BE2C (cell line): ENCODE results near the gene OR6S1. TPM values are rescaled to one million over a fixed set of nuclear protein-coding genes. Genes with fewer than 3 reads are reported as not detected.

Experiments used
- DNase-seq: peaks from one replicate; pipeline ENCODE4 v3.0.0-alpha.2; 2020
- H3K27me3 ChIP-seq: fragments of 250-450 bp; sonication (Bioruptor Pico); 2 replicates; pipeline ENCODE4 v1.5.1; 2020; ENCODE audit warnings: mild to moderate bottlenecking
- H3K36me3 ChIP-seq: fragments of 250-450 bp; sonication (Bioruptor Pico); 2 replicates; pipeline ENCODE4 v1.5.1; 2020; ENCODE audit warnings: mild to moderate bottlenecking
- H3K4me1 ChIP-seq: fragments of 250-450 bp; sonication (Bioruptor Pico); 2 replicates; pipeline ENCODE4 v1.5.1; 2020
- H3K4me3 ChIP-seq: 2 replicates; pipeline ENCODE4 v1.5.1; 2011; ENCODE audit warnings: low read depth, low read length
- H3K9me3 ChIP-seq: fragments of 250-450 bp; sonication (Bioruptor Pico); 2 replicates; pipeline ENCODE4 v1.5.1; 2020
- polyA plus RNA-seq: library from polyadenylated mRNA; unstranded; fragments of >200 nt; gene quantifications from one replicate; pipeline ENCODE4 v1.2.1, GENCODE V29; 2012; ENCODE audit warnings: low read depth, missing spikeins; ENCODE audit not compliant: insufficient read length, insufficient read depth
- TF ChIP-seq, protein P1 (sequence below): IDR thresholded peaks from 2 replicates; pipeline ENCODE4 v1.5.1; 2012; ENCODE audit warnings: mild to moderate bottlenecking, low read depth, low read length

The OR6S1 gene
- not detected for polyA plus RNA-seq

- DNase-seq: no peak
- no peaks in the 10 kb centered on the region for H3K9me3 ChIP-seq
- no peaks in the 10 kb centered on the region for H3K4me1 ChIP-seq
- H3K36me3 ChIP-seq: no peaks in the 10 kb centered on the region
- H3K27me3 ChIP-seq: peaks cover 15% of the 10 kb centered on the region
- no peak within 1 kb of the TSS for H3K4me3 ChIP-seq
- TF ChIP-seq, protein P1, sequence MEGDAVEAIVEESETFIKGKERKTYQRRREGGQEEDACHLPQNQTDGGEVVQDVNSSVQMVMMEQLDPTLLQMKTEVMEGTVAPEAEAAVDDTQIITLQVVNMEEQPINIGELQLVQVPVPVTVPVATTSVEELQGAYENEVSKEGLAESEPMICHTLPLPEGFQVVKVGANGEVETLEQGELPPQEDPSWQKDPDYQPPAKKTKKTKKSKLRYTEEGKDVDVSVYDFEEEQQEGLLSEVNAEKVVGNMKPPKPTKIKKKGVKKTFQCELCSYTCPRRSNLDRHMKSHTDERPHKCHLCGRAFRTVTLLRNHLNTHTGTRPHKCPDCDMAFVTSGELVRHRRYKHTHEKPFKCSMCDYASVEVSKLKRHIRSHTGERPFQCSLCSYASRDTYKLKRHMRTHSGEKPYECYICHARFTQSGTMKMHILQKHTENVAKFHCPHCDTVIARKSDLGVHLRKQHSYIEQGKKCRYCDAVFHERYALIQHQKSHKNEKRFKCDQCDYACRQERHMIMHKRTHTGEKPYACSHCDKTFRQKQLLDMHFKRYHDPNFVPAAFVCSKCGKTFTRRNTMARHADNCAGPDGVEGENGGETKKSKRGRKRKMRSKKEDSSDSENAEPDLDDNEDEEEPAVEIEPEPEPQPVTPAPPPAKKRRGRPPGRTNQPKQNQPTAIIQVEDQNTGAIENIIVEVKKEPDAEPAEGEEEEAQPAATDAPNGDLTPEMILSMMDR: no peak
These were observed at the start of gene OR6S1 for GRCh38 chr14:20641591-20641990. Gene OR6S1 (minus strand): TSS chr14:20641691. CDS start chr14:20641691, 0 bp downstream.

GRCh38 chr14:20690848-20691640 lies 49.6 kb upstream of the OR6S1 start:
- peak; percentile 43 for DNase-seq
- H3K36me3 ChIP-seq: no peaks in the 10 kb centered on the region
- no peaks in the 10 kb centered on the region for H3K27me3 ChIP-seq
- H3K4me1 ChIP-seq: no peaks in the 10 kb centered on the region
- TF ChIP-seq, protein P1: peak; percentile 93
- H3K4me3 ChIP-seq: peak overlapping the region; percentile 15; the same call in 1 of the 2 replicates
- no peaks in the 10 kb centered on the region for H3K9me3 ChIP-seq

GRCh38 chr14:20688167-20688839 lies 46.8 kb upstream of the OR6S1 start, which contains the start of gene ANG:
Gene ANG (plus strand): TSS chr14:20688764. CDS start chr14:20693565, 4,801 bp downstream.
- TF ChIP-seq, protein P1: no peak
- no peak within 1 kb of the TSS for H3K4me3 ChIP-seq
- no peaks in the 10 kb centered on the region for H3K4me1 ChIP-seq
- no peak for DNase-seq
- H3K9me3 ChIP-seq: no peaks in the 10 kb centered on the region
- no peaks in the 10 kb centered on the region for H3K36me3 ChIP-seq
- no peaks in the 10 kb centered on the region for H3K27me3 ChIP-seq

DNA sequence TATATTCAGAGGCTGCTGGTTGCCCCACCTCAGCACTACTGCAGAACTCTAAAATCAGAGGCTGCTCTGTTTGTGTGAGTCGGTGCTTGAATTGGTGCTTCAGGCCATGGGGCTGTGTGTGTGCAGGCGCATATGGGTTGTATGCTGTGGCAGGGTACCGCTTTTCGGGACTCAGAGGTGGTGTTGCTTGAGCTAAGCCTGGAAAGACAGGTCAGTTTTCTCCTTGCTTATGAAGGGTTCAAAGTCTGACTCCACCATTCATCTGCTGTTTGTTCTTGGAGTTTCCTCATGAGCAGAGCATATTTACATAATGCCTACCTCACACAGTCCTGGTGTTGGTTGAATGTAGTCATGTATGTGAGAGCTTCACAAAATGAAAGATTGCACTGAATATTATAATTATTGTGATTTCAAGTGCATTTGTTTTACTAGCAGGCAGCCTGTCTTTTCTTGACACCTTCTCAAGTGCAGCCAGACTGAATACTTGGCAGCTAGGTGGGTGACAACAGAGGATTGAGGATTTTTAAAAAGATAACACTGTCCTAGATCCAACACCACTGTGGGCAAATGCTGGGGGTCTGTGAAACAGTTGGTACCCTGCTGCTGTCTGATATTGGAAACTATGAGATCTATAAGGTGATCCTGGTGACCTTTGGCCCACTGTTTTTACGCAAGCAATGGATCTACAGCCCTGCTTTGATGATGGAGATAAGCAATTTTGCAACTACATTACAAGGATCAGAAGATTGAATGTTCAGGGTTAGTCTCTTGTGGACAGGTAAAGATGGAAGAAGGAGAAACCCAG lies 46.1 kb upstream of the OR6S1 start:
- H3K36me3 ChIP-seq: no peaks in the 10 kb centered on the region
- H3K4me3 ChIP-seq: no peak overlapping the region
- no peaks in the 10 kb centered on the region for H3K27me3 ChIP-seq
- no peaks in the 10 kb centered on the region for H3K9me3 ChIP-seq
- TF ChIP-seq, protein P1: no peak
- DNase-seq: no peak
- no peaks in the 10 kb centered on the region for H3K4me1 ChIP-seq

- H3K4me3 ChIP-seq: no peak overlapping the region
- H3K9me3 ChIP-seq: no peaks in the 10 kb centered on the region
- DNase-seq: no peak
- H3K27me3 ChIP-seq: no peaks in the 10 kb centered on the region
- no peaks in the 10 kb centered on the region for H3K4me1 ChIP-seq
- no peaks in the 10 kb centered on the region for H3K36me3 ChIP-seq
- TF ChIP-seq, protein P1: no peak
These were observed 45.1 kb upstream of the OR6S1 start for GRCh38 chr14:20686386-20687143.
